Measurements from ENCODE around the gene ERAP2. TPM values are rescaled to one million over a fixed set of nuclear protein-coding genes. Genes with fewer than 3 reads are reported as not detected.

The ERAP2 gene
- total RNA-seq, 1 donor from 2014 or later = 10.9 TPM

DNA sequence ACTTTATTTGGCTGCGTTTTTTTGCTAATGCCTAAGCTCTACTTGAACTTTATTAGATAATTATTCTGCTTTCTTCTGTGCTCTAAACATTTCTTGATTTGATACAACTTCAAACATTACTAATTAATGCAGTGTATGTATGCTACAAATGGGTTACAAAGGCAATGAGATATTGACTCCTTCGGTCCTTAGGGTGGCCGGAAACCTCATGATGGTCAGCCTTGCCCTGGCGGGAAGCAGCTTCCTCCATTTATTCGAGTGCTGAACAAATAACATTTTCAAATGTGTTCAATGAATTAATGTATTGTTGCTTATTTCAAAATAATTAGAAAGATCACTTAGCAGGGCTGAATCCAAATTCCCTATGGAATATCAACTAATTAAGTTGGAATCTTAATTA lies 55.7 kb downstream of the ERAP2 start:
- DNase-seq = no peak

GRCh38 chr5:96933764-96934707 lies 57.7 kb downstream of the ERAP2 start:
- DNase-seq = no peak

DNA sequence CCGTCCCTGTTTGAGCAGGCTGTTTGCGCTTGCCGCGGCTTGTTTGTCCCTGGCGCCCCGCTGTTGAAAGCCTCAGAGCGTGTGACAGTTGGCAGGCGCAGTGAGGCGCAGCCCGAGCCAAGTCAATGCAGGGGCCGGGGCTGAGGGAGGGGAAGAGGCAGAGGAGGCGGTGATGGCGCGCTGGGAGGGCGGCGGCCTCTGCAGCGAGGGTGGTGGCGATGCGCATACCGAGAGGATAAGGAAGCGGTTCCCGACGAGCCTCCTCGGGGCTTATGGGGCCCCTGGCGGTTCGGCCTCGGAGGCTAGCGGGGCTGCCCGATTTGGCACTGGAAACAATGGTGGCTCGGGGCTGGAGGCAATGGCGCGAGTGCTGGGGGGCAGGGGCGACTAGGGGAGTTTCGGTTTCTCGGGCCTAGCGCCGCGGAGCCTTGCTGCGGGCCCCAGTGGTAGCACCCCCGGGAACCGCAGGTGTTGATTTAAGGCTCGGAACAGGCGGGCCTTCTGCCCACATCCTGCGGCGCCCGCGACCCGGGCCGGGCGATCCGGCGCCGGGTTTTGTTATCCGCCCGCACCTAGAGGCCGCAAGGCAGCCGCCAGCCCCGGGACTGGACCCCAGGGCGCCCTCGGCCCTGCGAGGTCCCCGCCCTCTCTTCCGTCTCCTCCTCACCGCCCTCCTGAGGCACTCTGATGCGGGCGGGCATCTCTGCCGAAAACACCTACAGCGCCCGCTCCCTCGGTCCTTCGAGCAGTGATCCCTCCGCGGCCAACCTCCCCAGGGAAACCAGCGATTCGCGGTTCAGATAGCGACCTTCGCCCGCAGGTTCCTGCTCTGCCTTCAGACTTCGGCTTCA lies 58.6 kb downstream of the ERAP2 start:
- DNase-seq = peak; percentile 92

DNA sequence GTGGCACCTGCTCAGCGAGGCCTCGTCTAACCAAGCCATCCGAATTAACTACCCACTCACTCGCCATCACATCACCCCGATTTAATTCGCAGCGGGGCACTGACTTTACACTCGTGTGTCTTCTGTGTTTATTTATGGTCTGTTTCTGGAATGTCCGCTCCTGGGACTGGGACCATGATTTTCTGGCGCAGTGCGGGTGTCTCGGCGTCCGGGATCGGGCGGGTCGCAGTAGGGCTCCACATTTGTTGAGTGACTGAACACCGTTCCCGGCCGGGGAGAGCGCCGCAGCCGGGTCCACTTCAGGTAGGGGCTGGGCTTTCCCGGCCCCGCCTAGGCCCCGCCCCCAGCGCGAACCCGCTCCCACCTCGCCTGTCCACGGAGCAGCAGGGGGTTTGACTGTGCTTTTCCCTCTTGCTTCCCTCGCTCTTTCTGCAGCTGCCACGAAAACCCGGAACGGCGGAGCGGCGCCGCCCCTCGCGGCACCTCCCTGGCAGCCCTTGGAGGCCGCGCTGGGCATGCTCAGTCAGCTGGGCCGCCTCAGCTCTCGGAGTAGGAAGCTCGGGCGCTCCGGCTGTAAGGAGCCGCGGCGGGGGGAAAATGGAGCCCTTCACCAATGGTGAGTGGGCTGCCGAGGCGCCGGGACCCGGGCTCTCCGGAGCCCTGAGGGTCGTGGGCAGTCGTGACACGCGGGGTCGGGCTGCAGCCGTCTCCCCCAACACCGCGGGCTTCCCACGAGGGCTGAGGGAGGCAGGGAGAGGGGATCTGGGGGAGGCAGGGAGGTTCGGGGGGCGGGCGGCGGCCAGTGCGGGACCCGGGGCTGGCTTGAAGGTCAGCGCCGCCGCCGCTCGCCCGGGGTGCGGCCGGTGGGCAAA lies 59.5 kb downstream of the ERAP2 start, which contains the start of gene LNPEP:
LNPEP (plus strand) TSS at position 522 of the 872 bp plus-strand sequence; CDS start at position 598, 76 bp downstream.
- DNase-seq = peak; percentile 96

DNA sequence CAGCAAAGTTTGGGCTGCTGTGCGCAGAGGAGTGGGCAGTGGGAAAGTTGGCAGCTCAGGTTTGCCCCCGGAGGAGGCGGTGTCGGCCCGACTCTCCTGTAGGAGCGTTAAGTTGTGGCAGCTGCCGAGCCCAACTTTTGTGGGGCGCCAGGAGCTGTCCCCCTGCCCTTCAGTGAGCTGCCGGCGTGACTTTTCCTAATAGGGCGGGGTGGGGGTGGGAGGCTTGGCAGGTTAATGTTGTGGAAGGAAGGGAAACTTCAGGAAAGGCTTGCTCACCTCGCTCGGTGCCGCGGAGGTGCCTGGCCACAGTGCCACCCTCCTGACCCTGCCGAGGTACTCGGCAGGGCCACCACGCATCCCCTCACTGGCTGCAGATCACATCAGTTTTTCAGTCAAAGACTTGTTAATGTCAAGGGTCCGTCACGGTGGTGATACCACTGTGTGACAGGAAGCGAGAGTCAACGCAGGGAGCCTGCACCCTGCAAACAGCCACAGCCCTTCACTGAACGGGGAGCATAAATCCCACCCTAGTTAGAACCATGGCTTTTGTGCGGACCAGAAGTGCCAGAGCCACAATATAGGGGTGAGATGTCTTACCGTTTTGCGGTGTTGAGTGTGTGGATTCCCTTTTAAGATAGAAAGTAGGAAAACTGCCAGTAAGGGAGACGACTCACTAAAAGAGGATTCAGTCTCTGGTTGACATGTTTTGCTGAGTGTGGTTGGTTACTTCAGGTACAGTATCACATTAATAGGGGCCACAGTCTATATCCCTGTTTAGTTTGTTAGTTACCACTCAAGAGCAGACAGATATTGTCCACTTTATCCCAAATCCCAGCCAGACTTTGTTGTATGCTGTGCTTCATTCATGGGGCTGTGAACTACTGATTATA lies 60.4 kb downstream of the ERAP2 start:
- peak; percentile 50 for DNase-seq

GRCh38 chr5:96940586-96940985 lies 64.3 kb downstream of the ERAP2 start:
- no peak for DNase-seq

- DNase-seq = no peak
Observed at GRCh38 chr5:96941140-96941539, 64.8 kb downstream of the ERAP2 start.

- no peak for DNase-seq
Observed at GRCh38 chr5:96942078-96942477, 65.8 kb downstream of the ERAP2 start.

DNA sequence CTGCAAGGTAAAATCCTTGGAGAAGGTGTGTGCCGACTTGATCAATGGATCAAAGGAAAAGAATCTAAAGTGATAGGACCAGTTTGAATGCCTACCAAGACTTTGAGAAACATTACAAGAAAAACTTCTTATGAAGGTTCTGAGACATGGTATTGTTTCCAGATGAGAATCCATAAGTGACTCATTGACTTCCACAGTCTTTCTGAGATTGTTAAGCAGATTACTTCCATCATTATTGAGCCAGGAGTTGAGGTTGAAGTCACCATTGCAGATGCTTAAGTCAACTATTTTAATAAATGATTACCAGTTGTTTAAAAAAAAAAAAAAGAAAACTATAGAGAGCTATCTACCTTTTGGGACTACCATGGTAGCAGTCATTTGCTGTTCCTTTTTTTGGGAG lies 66.6 kb downstream of the ERAP2 start:
- DNase-seq = no peak

GRCh38 chr5:96943799-96944198 lies 67.5 kb downstream of the ERAP2 start:
- no peak for DNase-seq

GRCh38 chr5:96945144-96945897 lies 69.0 kb downstream of the ERAP2 start:
- no peak for DNase-seq

GRCh38 chr5:96946381-96946780 lies 70.1 kb downstream of the ERAP2 start:
- no peak for DNase-seq

GRCh38 chr5:96952118-96952750 lies 75.9 kb downstream of the ERAP2 start:
- no peak for DNase-seq

GRCh38 chr5:96952974-96953730 lies 76.9 kb downstream of the ERAP2 start:
- no peak for DNase-seq

- DNase-seq = no peak
Observed at GRCh38 chr5:96957254-96958049, 81.2 kb downstream of the ERAP2 start.

DNA sequence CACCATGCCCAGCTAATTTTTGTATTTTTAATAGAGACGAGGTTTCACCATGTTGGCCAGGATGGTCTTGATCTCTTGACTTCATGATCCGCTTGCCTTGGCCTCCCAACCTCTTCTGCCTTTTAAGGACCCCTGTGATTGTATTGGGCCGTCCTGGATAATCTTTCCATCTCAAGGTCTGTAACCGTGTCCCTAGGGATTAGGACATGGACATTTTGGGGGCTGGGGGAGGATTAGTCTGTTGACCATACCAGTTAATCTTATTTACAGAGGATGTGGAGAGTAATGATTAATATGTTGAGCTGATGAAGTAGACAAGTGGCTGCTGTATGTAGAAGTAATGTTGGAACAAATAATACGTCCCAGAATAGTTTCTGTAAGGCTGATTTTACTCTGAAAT lies 82.7 kb downstream of the ERAP2 start:
- no peak for DNase-seq

DNA sequence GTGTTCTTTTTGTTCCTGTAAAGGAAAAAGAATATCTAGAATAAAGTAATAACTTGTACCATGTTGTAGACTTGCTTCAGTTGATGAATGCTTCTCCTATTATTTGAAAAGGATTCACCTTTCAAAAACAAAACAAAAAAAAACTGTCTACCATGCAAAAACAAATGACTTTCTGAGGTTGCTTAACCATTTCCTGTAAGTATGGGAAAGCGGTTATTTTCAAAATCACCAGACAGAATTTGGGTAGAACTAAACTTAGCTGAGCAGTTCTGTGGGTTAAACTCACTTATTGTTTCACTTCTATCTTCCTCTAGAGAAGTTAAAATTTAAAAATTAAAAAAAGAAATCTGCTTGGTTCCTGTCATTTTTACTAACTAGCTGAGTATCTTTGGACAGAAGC lies 84.8 kb downstream of the ERAP2 start:
- no peak for DNase-seq

DNA sequence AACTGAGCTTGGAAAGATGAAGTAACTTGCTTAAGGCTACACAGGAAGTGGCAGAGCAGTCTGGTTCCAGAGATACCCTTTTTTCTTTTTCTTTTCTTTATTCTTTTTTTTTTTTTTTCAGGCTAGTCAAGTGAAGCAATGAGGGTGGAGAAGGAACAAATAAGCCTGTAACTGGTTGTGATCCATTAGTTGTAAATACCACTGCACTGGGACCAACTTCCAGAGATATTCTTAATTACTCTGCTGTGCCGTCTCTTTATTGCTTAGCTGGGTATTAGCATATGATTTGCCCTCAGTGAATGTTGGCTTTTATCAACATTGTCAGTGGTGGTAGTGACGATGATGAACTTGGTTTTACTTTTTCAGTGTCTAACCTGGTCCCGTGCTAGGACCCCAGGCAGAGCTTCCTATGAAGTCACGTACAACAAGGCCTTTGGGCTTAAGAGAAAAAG lies 86.3 kb downstream of the ERAP2 start:
- DNase-seq = no peak

Measured in occipital lobe (tissue), 2 donors.